NCI-H446 treated with DMSO at 0.1 percent for 48 hours (cell line): ENCODE results near the gene FAU.

Experiments used
- DNase-seq: peaks from one replicate; lab custom pipeline; 2025; lab: John Stamatoyannopoulos, UW

Gene FAU

DNA sequence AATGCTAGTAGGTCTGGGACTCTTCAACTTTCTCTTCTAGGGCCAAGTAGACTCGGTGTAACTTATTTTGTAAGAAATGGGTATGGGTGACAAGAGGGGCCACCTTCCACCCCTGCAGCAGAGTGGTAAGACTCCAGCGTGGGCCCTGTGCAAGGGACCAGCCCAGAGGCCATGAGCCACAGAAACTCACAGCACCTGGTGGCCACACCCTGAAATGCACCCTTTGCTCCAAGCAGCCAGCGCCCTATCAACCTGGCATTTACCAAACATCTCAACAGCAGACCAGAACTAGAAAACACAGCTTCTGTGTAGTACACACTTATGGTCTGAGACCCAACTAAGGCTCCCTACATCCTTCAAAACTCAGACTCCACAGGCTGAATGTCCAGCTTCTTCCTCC, 43.8 kb downstream of the FAU start:
- DNase-seq: no peak

DNA sequence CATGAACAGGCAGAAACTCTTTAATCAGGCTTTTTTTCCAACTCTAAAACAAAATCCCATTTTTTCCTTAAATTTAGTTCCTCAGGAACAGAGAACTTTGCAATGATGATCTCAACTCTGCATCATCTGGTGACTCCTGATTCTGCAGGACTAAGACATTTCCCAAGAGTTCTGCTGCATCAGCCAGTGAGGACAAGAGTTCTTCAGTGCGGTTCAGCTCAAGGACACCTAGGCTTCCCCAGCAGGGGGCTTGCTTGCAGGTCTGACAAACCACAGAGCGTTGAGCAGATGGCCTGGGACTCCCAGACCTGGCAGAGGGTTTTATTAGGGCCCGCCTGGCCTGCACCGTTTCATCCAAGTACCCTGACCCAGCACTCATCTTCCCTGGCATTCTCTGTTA, 44.5 kb downstream of the FAU start:
- no peak for DNase-seq

GRCh38 chr11:65072631-65072966, 49.3 kb downstream of the FAU start:
- DNase-seq: no peak

GRCh38 chr11:65071907-65072630, 49.9 kb downstream of the FAU start:
- DNase-seq: no peak
